GM12801 (cell line): ENCODE measurements around the gene AKT1S1.

ENCODE experiments used
- CTCF ChIP-seq: IDR thresholded peaks from one replicate; pipeline ENCODE4 v1.5.1; 2011; ENCODE audit warnings: control low read depth; ENCODE audit not compliant: insufficient read length; ENCODE audit errors: extremely low read depth

AKT1S1 gene

GRCh38 chr19:49889687-49890348, 12.7 kb upstream of the AKT1S1 start:
- TF ChIP-seq CTCF: no peak

- TF ChIP-seq CTCF: no peak
Observed at GRCh38 chr19:49889038-49889686, 12.0 kb upstream of the AKT1S1 start.

GRCh38 chr19:49888510-49888824, 11.3 kb upstream of the AKT1S1 start:
- no peak for TF ChIP-seq CTCF

GRCh38 chr19:49887665-49888509, 10.7 kb upstream of the AKT1S1 start:
- no peak for TF ChIP-seq CTCF

- no peak for TF ChIP-seq CTCF
Observed at GRCh38 chr19:49887037-49887664, 10.0 kb upstream of the AKT1S1 start.

- TF ChIP-seq CTCF: no peak
Observed at GRCh38 chr19:49884760-49885159, 7.6 kb upstream of the AKT1S1 start.

GRCh38 chr19:49884109-49884508, 7.0 kb upstream of the AKT1S1 start:
- TF ChIP-seq CTCF: no peak
